ENCODE measurements around the gene RIN2.

Gene RIN2

GRCh38 chr20:19758133-19758500 is at the start of gene RIN2:
TSS of gene RIN2 (plus strand) at chr20:19758258. CDS start at chr20:19889602, 131,344 bp downstream.
- peak in 20 of 51 donors; percentile 28 to 90 (median 59) for DNase-seq

GRCh38 chr20:19709635-19710335 is 48.3 kb upstream of the RIN2 start:
- no peak for DNase-seq

GRCh38 chr20:19710336-19711120 is 47.5 kb upstream of the RIN2 start:
- DNase-seq, result peak in 1 of 51 donors; percentile 4

GRCh38 chr20:19711126-19711525 is 46.9 kb upstream of the RIN2 start:
- DNase-seq, result no peak

- no peak for DNase-seq
Observed at GRCh38 chr20:19712721-19713260, 45.3 kb upstream of the RIN2 start.

- no peak for DNase-seq
Observed at GRCh38 chr20:19713822-19714578, 44.1 kb upstream of the RIN2 start.

GRCh38 chr20:19714579-19714840 is 43.5 kb upstream of the RIN2 start:
- DNase-seq, result no peak

- no peak for DNase-seq
Observed at GRCh38 chr20:19715986-19716385, 42.1 kb upstream of the RIN2 start.

GRCh38 chr20:19718880-19719279 is 39.2 kb upstream of the RIN2 start:
- DNase-seq, result no peak

GRCh38 chr20:19720991-19721390 is 37.1 kb upstream of the RIN2 start:
- no peak for DNase-seq

GRCh38 chr20:19723051-19723450 is 35.0 kb upstream of the RIN2 start:
- DNase-seq, result no peak

GRCh38 chr20:19723813-19724430 is 34.1 kb upstream of the RIN2 start:
- DNase-seq, result no peak

- DNase-seq, result no peak
Observed at GRCh38 chr20:19725373-19725772, 32.7 kb upstream of the RIN2 start.

- no peak for DNase-seq
Observed at GRCh38 chr20:19725814-19726525, 32.1 kb upstream of the RIN2 start.

GRCh38 chr20:19727251-19727847 is 30.7 kb upstream of the RIN2 start:
- DNase-seq, result no peak

GRCh38 chr20:19729672-19730071 is 28.4 kb upstream of the RIN2 start:
- no peak for DNase-seq

GRCh38 chr20:19730706-19731105 is 27.4 kb upstream of the RIN2 start:
- no peak for DNase-seq

- DNase-seq, result no peak
Observed at GRCh38 chr20:19734811-19735210, 23.2 kb upstream of the RIN2 start.

GRCh38 chr20:19735446-19735845 is 22.6 kb upstream of the RIN2 start:
- peak in 13 of 51 donors; percentile 1 to 57 (median 14) for DNase-seq

GRCh38 chr20:19737025-19737424 is 21.0 kb upstream of the RIN2 start:
- no peak for DNase-seq

GRCh38 chr20:19738951-19739350 is 19.1 kb upstream of the RIN2 start:
- no peak for DNase-seq
